MV-4-11 (cell line): ENCODE measurements around the gene DTNB.

Experiments used
- DNase-seq: peaks from one replicate; lab custom pipeline; 2025; lab: John Stamatoyannopoulos, UW

DTNB gene

GRCh38 chr2:25369876-25370275 is 303.5 kb downstream of the DTNB start:
- no peak for DNase-seq

DNA sequence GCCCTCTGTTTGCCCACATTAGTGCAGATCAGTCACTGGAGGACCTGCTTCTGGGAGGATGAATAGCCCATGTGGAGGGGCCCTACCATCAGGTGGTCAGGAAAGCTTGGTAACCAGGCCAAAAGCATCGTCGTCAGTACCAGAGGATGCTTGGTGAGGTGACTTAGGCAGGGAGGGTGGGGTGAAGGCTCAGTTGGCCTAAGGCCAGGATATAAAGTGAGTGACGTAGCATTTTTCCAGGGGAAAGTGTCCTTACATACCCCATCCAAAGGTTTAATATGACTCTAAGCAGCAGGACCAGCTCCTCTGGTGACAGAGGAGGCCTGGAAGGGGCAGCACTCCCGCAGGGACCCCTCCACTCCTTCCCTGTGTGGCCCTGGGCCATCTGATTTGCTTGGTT is 303.9 kb downstream of the DTNB start:
- DNase-seq, result no peak

DNA sequence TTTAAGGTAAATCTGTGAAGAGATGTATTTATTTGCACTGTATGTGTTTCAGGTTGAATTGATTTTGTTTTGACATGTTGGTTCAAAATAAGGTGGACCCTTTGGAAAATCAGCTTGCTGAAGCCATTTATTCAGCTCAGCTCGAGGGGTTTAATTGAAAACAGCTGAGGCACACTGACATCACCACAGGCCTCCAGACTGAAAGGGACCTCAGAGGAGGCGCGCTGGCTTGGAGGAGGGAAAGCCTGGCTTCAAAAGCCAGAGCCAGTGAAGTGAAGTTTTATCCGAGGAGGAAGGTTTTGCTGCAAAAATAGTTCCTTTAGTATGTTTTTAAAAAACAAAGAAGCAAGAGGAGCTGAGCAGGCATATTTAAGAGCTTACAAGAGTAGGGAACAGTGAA is 304.7 kb downstream of the DTNB start:
- DNase-seq, result no peak

GRCh38 chr2:25367296-25367695 is 306.1 kb downstream of the DTNB start:
- no peak for DNase-seq

- no peak for DNase-seq
Observed at GRCh38 chr2:25366629-25367028, 306.7 kb downstream of the DTNB start.

DNA sequence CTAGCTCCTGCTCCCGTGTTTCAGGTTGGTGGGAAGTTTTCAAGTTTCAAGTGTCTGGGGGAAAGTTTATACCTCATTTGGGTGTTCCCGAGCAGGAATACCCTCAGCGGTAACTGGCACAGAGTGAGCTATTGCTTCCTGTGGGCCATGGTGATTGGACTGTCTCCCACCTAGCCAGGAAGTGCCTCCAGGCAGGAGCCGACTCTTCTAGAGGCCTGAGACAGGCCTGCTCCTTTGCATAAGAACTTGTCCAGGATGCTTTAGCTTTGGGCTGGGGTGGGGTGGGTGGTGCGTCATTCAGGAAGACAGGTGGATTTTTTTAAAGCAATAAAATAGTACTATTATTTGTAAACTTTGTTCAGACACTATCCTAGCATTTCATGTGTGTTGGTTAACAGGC is 308.1 kb downstream of the DTNB start:
- DNase-seq, result no peak

DNA sequence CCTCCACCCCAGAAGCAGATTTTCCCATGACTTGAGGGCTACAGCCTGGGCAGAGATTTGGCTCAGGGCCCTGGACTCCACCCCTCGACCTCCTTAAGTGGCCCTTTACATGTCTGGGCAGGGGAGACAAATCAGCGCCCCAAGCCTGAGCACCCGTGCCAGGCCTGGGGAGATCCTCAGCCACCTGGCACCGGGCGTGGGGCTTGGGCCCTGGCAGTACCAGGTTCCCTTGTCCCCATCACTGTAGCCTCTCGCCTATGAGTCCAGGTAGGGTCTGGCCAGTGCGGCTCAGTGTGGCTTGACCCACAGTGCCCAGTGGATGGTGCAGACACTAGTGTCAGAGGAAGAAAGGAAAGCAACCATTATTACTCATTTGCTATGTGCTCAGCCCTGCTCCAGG is 309.6 kb downstream of the DTNB start:
- DNase-seq, result no peak

GRCh38 chr2:25362434-25363145 is 310.8 kb downstream of the DTNB start:
- peak; percentile 78 for DNase-seq

GRCh38 chr2:25362049-25362433 is 311.3 kb downstream of the DTNB start:
- DNase-seq, result peak; percentile 86

DNA sequence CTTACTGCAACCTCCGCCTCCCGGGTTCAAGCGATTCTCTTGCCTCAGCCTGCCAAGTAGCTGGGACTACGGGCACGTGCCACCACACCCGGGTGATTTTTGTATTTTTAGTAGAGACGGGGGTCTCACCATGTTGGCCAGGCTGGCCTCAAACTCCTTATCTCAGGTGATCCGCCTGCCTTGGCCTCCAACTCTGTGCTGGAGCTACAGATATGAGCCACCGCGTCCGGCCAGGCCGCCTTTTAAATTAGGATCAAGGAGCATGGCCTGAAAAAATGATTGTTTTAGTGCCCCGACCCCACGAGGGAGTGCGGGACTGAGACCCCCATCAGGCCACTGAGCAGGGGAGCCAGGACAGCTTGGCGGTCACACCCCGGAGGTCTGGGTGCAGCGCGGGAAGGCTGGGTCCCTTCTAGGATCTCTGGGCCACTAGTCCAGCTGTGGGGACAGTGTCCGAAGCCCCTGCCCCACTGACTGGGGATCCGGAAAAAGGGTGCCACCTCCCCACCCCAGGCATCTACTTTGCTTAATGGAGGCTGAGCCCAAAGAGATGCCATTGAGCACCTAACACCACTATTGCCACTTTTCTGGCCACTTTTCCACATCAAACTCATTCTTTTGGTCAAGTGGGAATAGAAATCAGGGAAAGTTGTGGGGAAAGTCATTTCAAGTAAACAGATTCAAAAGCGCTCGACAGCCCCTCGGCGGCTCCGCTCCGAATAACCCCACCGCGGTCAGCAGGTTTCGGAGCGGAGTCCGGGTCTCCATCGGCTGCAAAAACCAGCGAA is 311.9 kb downstream of the DTNB start:
- DNase-seq, result no peak

GRCh38 chr2:25358836-25359235 is 314.5 kb downstream of the DTNB start:
- DNase-seq, result no peak

DNA sequence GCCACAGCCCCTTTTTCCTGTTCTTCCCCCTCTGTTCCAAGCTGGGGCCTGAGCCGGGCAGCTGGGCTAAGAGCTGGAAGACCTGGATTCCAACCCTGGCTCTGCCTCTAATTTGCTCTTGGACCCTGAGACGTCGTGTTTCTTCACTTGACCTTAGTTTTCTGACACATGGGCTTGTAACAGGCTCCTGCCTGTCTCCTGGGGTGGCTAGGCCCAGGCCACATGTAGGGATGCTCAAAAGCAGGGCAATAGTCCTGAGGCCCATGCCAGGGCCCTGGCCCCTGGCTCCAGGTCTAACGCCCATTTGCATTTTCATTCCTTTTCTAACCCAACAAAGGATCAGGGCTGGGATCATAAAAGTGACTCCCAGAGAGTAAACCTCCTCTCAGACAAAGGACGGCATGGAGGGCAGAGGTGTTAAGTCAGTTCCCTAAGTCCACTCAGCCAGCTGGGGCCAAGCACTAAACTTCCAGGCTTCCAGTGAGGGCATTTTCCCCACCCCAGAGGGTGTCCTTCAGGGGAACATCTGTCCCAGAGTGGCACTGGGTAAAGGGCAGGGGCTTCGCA is 315.0 kb downstream of the DTNB start:
- DNase-seq, result no peak

GRCh38 chr2:25356088-25356487 is 317.3 kb downstream of the DTNB start:
- no peak for DNase-seq

- DNase-seq, result no peak
Observed at GRCh38 chr2:25355270-25355669, 318.1 kb downstream of the DTNB start.

- no peak for DNase-seq
Observed at GRCh38 chr2:25354116-25354515, 319.3 kb downstream of the DTNB start.

GRCh38 chr2:25349397-25349796 is 324.0 kb downstream of the DTNB start:
- no peak for DNase-seq

DNA sequence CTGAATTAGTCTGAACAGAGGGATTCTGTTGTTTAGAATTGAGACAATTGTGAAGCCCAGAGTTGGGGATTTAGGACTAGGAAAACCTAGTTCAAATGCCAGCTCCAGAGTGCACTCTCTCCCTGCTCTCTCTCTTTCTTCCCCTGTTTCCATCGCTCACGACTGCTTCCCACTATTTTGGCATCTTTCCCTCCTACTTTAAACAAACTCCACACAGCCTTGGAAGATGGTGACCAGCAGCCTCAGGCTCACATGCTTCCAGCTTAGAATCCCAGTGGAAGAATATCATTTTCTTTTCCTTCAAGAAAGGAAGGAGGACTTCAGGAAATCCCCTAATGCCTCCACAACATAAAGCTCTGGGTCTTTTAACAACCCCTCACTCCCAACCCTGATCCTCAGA is 325.5 kb downstream of the DTNB start:
- no peak for DNase-seq

DNA sequence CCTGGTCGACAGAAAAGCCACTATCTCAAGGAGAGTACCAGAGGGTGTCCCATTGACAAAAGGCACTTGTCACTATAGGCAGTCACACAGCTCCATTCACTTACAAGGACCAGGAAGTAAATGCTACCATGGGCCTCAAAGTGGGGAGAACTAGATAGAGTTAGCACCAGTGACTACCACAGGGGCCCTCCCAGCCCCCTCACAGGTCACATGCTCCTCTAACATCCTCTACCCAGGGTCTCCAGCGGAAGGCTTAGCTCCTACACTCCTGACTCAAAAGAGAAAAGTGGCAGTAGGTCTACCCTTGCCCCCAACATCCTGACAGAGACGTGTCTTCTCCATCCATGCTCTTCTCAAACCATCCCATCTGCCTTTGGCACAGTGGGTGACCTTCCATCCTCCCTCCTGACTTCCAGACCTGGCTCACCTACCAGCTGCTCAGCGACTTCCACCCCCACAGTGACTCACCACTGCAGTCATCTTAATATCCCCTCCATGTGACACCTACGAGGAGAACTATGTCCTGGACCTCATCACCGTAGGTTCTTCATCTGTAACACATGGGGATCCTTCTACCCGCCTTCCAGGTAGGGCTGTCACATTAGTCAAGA is 326.1 kb downstream of the DTNB start:
- DNase-seq, result no peak

DNA sequence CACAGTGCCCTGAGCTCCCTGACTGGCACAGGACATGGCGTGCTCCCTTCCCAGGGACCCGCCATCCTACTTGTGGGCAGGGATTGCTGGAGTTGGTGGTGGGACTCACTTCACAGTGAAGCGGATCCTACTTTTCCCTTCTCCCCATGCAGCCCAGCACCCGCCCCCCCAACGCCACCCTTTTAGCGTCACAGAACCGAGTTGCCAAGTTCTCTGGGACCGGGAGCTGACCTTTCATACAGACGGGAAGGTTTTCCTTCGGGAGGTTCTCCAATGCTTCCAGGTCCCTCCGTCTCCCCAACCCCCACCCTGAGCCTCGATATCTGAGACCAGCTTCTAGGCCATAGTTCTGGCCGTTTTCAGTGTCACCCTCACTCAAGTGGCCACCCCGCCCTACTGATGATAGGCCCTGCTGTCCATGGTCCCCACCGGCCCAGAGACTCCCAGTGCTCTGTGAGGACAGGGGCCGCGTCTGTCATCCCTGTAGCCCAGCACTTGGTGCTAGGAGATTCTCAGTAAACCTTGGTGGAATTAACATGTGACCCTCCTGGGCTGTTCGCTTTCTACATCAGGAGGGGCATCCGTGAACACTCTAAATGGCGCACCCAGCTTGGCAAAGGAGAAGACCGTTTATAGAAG is 330.1 kb downstream of the DTNB start:
- no peak for DNase-seq

DNA sequence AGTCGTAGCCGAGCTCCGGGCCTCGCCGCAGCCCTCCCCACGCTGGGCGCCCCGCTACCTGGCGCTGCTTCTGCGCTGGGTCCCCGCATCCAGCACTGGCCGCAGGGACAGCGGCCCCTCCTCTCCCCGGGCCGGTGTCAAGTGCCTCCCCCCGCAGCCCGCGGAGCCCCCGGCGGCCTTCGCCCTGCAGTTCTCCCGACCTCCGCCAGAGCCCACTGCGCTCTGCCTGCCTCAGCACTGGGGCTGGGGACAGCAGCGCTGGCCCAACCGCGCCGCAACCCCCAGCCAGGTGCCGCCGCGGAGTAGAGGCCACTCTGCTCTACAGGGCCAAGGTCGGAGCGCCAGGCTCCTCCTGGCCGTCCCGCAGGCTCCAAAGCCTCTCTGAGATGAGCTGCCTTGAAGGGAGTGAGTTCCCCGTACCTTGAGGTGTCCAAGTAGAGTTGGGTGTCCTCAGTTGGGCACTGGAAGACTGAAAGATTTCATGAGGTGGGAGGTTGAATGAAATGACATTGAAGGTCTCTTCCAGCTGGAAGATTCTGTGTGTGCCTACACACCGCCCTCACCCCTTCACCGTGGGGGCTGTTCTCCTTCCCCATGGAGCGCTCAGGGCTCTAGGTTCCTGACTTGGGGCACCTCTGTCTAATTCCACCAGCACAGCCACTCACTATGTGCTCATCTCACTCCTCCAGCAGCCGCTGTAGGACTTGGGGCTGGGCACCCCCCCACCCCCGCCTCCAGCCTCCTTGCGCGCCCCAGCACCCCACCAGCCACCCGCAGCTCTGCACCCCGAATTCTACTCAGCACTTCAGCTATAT is 330.8 kb downstream of the DTNB start:
- peak; percentile 42 for DNase-seq

DNA sequence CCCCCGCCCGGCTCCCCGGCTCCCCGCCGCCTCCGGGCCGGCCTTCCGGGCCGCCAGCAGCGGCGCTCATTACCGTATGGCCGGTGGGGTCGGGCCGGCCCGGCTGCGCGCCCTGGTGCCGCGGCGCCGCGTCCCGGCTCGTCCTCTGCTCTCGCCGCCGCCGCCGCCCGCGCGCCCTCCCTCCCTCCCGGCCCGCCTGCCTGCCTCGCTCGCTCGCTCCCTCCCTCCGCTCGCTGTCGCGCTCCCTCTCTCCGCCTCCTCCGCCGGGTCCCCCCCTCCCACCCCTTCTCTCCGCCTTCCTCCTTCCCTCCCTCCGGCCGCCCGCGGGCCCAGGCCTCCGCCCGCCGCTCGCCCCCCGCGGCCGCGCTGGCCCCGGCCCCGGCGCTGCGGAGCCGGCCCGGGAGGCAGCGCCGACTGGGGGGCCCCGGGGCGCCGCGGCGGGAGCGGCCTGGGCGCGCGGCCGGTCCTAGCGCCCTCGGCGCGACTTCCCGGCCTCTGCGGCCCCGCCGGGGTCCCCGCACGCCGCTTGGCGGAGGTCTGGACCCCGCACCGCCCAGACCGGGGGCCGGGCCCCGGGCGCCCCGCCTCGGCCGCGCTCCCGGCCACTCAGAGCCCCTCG is 331.5 kb downstream of the DTNB start, which contains the start of gene DNMT3A:
DNMT3A (minus strand) TSS at position 173 of the 619 bp plus-strand sequence. CDS start 27,941 bp downstream, outside the sequence.
- peak; percentile 14 for DNase-seq
